GM06990 (cell line): ENCODE results near the gene APRT.
"Not testable (repeated sequence)": the region's sequence is repeated elsewhere in the genome, so short reads cannot be mapped to it uniquely, and the experiment has no call there.

Experiments used
- DNase-seq: peaks from one replicate; pipeline ENCODE4 v3.0.0-alpha.2; 2011; ENCODE audit not compliant: insufficient read length; ENCODE audit errors: extremely low read depth
- H3K27me3 ChIP-seq: replicated peaks from 2 replicates; pipeline ENCODE4 v1.6.0; 2011; ENCODE audit warnings: low read length; ENCODE audit not compliant: control insufficient read depth, insufficient read depth
- H3K36me3 ChIP-seq: 2 replicates; pipeline ENCODE4 v1.5.1; 2011; ENCODE audit warnings: low read length; ENCODE audit not compliant: control insufficient read depth, insufficient read depth
- H3K4me3 ChIP-seq: replicated peaks from 2 replicates; pipeline ENCODE4 v1.5.1; 2011; ENCODE audit warnings: low read depth, mild to moderate bottlenecking, control low read depth, low read length
- TF ChIP-seq, protein P1 (sequence below): IDR thresholded peaks from 2 replicates; pipeline ENCODE4 v1.5.1; 2011; ENCODE audit warnings: low read length, control low read depth, mild to moderate bottlenecking, inconsistent platforms; ENCODE audit not compliant: insufficient read depth, poor library complexity, severe bottlenecking

The APRT gene

GRCh38 chr16:88775825-88776224, 35.9 kb downstream of the APRT start:
- Histone ChIP-seq H3K36me3 (peaks cover 4% of the 10 kb centered on the region), H3K4me3 (no peak overlapping the region), H3K27me3 (no peaks in the 10 kb centered on the region)
- TF ChIP-seq, protein P1, sequence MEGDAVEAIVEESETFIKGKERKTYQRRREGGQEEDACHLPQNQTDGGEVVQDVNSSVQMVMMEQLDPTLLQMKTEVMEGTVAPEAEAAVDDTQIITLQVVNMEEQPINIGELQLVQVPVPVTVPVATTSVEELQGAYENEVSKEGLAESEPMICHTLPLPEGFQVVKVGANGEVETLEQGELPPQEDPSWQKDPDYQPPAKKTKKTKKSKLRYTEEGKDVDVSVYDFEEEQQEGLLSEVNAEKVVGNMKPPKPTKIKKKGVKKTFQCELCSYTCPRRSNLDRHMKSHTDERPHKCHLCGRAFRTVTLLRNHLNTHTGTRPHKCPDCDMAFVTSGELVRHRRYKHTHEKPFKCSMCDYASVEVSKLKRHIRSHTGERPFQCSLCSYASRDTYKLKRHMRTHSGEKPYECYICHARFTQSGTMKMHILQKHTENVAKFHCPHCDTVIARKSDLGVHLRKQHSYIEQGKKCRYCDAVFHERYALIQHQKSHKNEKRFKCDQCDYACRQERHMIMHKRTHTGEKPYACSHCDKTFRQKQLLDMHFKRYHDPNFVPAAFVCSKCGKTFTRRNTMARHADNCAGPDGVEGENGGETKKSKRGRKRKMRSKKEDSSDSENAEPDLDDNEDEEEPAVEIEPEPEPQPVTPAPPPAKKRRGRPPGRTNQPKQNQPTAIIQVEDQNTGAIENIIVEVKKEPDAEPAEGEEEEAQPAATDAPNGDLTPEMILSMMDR: no peak
- no peak for DNase-seq

GRCh38 chr16:88774544-88775393, 37.0 kb downstream of the APRT start:
- Histone ChIP-seq H3K4me3 (no peak overlapping the region), H3K27me3 (no peaks in the 10 kb centered on the region), H3K36me3 (peaks cover 6% of the 10 kb centered on the region; the same call in 1 of the 2 replicates)
- TF ChIP-seq, protein P1: no peak
- DNase-seq: no peak

DNA sequence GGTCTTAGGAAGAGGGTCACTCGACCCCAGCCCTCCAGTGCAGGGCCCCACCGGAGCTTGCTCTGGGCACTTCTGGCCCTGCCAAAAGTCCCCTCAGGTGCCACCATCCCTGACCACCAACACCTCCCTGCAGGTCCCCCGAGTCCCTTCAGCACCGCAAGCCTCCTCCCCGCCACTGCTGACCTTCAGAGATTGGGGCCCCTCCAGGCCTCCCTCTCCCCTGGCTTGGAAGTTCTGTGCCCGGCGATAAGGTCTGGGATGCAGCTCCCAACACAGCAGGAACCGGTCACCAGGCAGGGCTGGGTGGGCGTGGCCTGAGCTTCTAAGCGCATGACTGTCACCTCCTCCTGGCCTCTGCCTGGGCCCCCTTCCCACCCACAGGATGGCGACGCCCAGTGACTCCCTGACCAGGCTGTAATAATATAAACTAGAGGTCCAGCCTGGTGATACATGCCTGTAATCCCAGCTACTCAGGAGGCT, 37.9 kb downstream of the APRT start:
- DNase-seq: no peak
- H3K36me3 ChIP-seq: peaks cover 6% of the 10 kb centered on the region; the same call in 1 of the 2 replicates
- H3K27me3 ChIP-seq: no peaks in the 10 kb centered on the region
- no peak overlapping the region for H3K4me3 ChIP-seq
- TF ChIP-seq, protein P1: no peak

DNA sequence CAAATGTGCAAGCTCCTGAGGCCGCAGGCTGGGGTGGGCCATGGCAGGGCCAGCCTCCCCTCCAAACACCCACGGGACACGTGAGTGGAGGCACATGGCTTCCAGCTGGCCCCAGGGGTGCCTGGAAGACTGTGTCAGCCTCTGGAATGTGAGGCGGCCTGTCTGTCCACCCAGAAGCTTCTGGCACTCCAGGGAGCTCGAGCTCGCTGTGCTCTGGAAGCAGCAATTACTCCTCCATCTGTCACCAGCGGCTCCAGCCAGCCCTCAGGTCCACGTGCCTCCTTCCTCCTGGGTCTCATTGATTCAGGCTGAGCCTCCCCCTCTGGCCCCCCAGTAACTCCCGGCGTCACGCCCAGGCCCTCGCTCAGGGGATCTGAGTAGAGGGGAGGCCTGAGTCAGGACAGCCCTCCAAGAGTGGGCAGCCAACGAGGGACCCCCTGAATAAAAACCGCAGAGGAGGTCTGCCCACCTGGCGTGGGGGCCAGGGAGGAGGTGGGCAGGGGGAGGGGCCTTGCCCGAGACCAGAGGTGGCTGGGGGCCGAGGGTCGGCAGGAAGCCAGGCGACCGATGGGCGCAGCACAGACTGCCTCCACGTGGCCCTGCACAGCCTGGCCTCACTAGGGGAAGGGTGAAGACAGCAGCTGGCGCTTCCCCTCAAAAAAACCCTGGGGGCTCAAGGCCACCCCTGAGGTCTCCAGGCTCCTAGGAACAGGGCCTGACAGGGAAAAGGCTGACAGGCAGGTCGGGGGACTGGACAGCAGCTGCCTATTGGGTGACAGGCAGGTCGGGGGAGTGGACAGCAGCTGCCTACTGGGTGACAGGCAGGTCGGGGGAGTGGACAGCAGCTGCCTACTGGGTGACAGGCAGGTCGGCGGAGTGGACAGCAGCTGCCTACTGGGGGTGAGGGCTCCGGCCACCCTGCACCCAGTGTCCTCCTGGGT, 38.6 kb downstream of the APRT start:
- H3K27me3 ChIP-seq: no peaks in the 10 kb centered on the region
- TF ChIP-seq, protein P1: no peak
- no peak overlapping the region for H3K4me3 ChIP-seq
- DNase-seq: no peak
- peaks cover 6% of the 10 kb centered on the region; the same call in 1 of the 2 replicates for H3K36me3 ChIP-seq

GRCh38 chr16:88771781-88772180, 39.9 kb downstream of the APRT start:
- not testable (repeated sequence) for H3K4me3 ChIP-seq, DNase-seq, H3K36me3 ChIP-seq, H3K27me3 ChIP-seq
